ENCODE data around the gene ITPKC. TPM values are rescaled to one million over a fixed set of nuclear protein-coding genes. Genes with fewer than 3 reads are reported as not detected.

The ITPKC gene
- total RNA-seq, 1 donor from 2014 or later, result 92.6 TPM

DNA sequence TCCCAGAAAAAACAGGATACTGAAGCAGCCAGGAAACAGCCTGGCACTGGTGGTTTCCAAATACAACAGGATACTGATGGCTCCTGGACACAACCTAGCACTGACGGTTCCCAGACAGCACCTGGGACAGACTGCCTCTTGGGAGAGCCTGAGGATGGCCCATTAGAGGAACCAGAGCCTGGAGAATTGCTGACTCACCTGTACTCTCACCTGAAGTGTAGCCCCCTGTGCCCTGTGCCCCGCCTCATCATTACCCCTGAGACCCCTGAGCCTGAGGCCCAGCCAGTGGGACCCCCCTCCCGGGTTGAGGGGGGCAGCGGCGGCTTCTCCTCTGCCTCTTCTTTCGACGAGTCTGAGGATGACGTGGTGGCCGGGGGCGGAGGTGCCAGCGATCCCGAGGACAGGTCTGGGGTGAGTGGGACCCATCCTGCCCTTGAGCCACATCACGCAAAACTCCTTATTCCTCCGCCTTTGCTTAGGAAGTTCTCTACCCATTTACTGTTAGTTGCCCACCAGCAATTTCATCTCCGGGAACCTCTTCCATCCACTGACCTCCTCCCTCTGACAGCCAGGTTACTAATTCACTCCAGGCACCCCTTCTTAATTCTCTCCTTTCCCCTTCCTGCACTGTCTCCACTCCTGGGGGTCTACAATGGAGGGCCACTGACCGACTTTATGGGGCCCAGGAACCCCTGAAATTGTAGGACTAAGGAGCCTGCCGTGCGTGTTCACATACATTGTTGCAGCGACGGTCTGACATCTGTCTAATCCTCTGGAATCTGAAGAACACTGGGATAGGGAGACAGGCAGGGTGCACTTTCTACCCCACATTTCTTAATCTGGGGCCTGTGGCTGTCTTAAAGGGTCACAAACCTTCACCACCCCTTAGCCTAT lies 1.2 kb downstream of the ITPKC start:
- H3K9me3 ChIP-seq, result no peaks in the 10 kb centered on the region
- peaks cover 0 to 4% of the 10 kb centered on the region in 2 donors for H3K36me3 ChIP-seq
- no peaks in the 10 kb centered on the region for H3K27me3 ChIP-seq
- peaks cover 83% of the 10 kb centered on the region for H3K4me1 ChIP-seq
- H3K4me3 ChIP-seq, result peak overlapping the region; percentile 63 to 92
- TF ChIP-seq POLR2AphosphoS5 (IDR thresholded peaks at IDR 0.05; ENCODE audit: insufficient read depth in 1 of 2, low read depth in 1 of 2) (peak in 1 of 2 donors; percentile 19), POLR2A (IDR thresholded peaks at IDR 0.05) (no peak), CTCF (IDR thresholded peaks at IDR 0.05) (no peak)
- intact Hi-C loops (cut with DNase I), result loop anchor here (5.0 kb wide), 1 partner anchor 79 kb away; the partner anchor contains the start of gene EGLN2
- H3K27ac ChIP-seq, result peak overlapping the region; percentile 99
- no peak for DNase-seq (ENCODE audit: extremely low spot score in 2 of 2)

DNA sequence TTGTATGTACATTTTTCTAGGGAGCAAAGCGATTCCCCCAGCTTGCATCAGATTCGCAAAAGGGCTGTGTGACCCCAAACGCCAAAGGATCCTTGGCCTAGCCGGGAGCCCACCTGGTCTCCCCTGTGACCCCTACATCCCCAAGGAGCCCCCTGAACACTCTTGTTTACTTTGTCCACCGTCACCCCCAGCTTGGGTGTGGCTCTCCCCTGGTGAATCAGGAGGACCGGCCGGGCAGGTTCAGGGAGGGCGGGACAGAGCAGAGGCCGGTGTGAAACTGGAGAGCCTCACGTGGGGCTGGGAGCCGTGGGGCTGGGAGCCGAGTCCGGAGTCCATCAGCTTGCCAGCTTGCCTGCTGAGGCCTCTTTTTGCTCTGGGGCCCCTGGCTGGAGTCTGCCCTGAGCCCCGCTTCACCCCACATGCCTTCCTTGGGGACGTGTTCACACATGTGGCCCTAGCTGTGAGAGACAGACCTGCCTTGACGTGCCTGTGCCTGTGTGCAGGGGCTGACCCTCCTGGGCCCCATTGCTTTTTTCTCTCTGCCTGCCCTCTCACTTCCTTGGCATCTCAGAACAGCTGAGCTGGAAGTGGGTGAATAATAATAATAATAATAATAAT lies 2.0 kb downstream of the ITPKC start:
- intact Hi-C loops (cut with DNase I), result loop anchor here (5.0 kb wide), 1 partner anchor 78 kb away; the partner anchor contains the start of gene EGLN2
- no peak for DNase-seq (ENCODE audit: extremely low spot score in 2 of 2)
- peaks cover 83% of the 10 kb centered on the region for H3K4me1 ChIP-seq

DNA sequence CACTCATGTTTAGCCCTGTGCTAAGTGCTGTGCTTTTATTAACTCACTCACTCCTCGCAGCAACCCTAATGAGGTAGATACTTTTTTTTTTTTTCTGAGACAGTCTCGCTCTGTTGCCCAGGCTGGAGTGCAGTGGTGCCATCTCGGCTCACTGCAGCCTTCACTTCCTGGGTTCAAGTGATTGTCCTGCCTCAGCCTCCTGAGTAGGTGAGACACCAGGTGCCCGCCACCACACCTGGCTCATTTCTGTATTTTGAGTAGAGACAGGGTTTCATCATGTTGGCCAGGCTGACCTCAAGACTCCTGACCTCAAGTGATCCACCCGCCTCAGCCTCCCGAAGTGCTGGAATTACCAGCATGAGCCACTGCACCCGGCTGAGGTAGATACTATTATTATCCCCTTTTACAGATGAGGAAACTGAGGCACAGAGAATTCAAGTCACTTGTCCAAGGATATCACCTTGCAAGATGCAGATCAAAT lies 2.5 kb downstream of the ITPKC start:
- H3K9me3 ChIP-seq, result no peaks in the 10 kb centered on the region
- peak overlapping the region; percentile 63 to 92 for H3K4me3 ChIP-seq
- TF ChIP-seq POLR2AphosphoS5 (IDR thresholded peaks at IDR 0.05; ENCODE audit: insufficient read depth in 1 of 2, low read depth in 1 of 2) (no peak), CTCF (IDR thresholded peaks at IDR 0.05) (no peak), POLR2A (IDR thresholded peaks at IDR 0.05) (no peak)
- peaks cover 83% of the 10 kb centered on the region for H3K4me1 ChIP-seq
- no peak for DNase-seq (ENCODE audit: extremely low spot score in 2 of 2)
- H3K36me3 ChIP-seq, result peaks cover 0 to 10% of the 10 kb centered on the region in 2 donors
- H3K27ac ChIP-seq, result peak overlapping the region; percentile 99
- intact Hi-C loops (cut with DNase I), result loop anchor here (5.0 kb wide), 1 partner anchor 78 kb away; the partner anchor contains the start of gene EGLN2
- no peaks in the 10 kb centered on the region for H3K27me3 ChIP-seq

More for the DNA sequence above, 2.0 kb downstream of the ITPKC start:
- Histone ChIP-seq H3K27ac (peak overlapping the region; percentile 99), H3K9me3 (no peaks in the 10 kb centered on the region), H3K36me3 (peaks cover 0 to 4% of the 10 kb centered on the region in 2 donors), H3K27me3 (no peaks in the 10 kb centered on the region), H3K4me3 (peak overlapping the region; percentile 63 to 92)
- no peak for TF ChIP-seq CTCF (IDR thresholded peaks at IDR 0.05)
- TF ChIP-seq POLR2AphosphoS5 (IDR thresholded peaks at IDR 0.05; ENCODE audit: insufficient read depth in 1 of 2, low read depth in 1 of 2), result peak; percentile 68 to 73
- no peak for TF ChIP-seq POLR2A (IDR thresholded peaks at IDR 0.05)

GRCh38 chr19:40721140-40721486 lies 4.2 kb downstream of the ITPKC start:
- H3K9me3 ChIP-seq, result no peaks in the 10 kb centered on the region
- H3K36me3 ChIP-seq, result peaks cover 0 to 26% of the 10 kb centered on the region in 2 donors
- H3K4me1 ChIP-seq, result peaks cover 76% of the 10 kb centered on the region
- H3K27ac ChIP-seq, result peak overlapping the region; percentile 99
- intact Hi-C loops (cut with DNase I), result no loop called here
- TF ChIP-seq CTCF (IDR thresholded peaks at IDR 0.05) (no peak), POLR2AphosphoS5 (IDR thresholded peaks at IDR 0.05; ENCODE audit: insufficient read depth in 1 of 2, low read depth in 1 of 2) (no peak), POLR2A (IDR thresholded peaks at IDR 0.05) (no peak)
- no peaks in the 10 kb centered on the region for H3K27me3 ChIP-seq
- peak overlapping the region; percentile 63 to 92 for H3K4me3 ChIP-seq
- DNase-seq (ENCODE audit: extremely low spot score in 2 of 2), result no peak

All from vagina (tissue), 2 donors.